Activated naive CD8-positive, alpha-beta T cell treated with anti-CD3 and anti-CD28 coated beads, Interleukin-2, amount 10 ng/mL, durations not matched to agents 7 days and 5 days (primary cell): ENCODE measurements around the gene HMGCL. TPM values are rescaled to one million over a fixed set of nuclear protein-coding genes. Genes with fewer than 3 reads are reported as not detected.

ENCODE experiments used
- ATAC-seq: fragments of 150-1000 bp; cut with Tn5 transposase; one replicate; pipeline ENCODE4 v1.10.0; 2021; ENCODE audit warnings: low read depth, moderate library complexity
- POLR2A ChIA-PET: fragments of 350-600 bp; sonication (Branson Sonifier 250); formaldehyde crosslinking; loops from one replicate; lab custom pipeline; 2021; ENCODE audit warnings: antibody characterized with exemption; lab: Charles Lee
- DNase-seq: peaks from one replicate; pipeline ENCODE4 v3.0.0; 2021
- H3K27ac Mint-ChIP-seq: one replicate; pipeline ENCODE4 v1.8.0; 2022; ENCODE audit warnings: mild to moderate bottlenecking, mixed read lengths
- H3K27me3 Mint-ChIP-seq: one replicate; pipeline ENCODE4 v1.8.0; 2022; ENCODE audit warnings: mild to moderate bottlenecking, moderate library complexity, mixed read lengths
- H3K36me3 Mint-ChIP-seq: one replicate; pipeline ENCODE4 v1.8.0; 2021; ENCODE audit warnings: mild to moderate bottlenecking, mixed read lengths
- H3K4me1 Mint-ChIP-seq: one replicate; pipeline ENCODE4 v1.8.0; 2021; ENCODE audit warnings: mixed read lengths
- H3K4me3 Mint-ChIP-seq: one replicate; pipeline ENCODE4 v1.8.0; 2022; ENCODE audit warnings: mild to moderate bottlenecking, moderate library complexity, mixed read lengths
- H3K9me3 Mint-ChIP-seq: one replicate; pipeline ENCODE4 v1.8.0; 2021; ENCODE audit warnings: mixed read lengths
- total RNA-seq, 2 experiments: library from RNA; stranded (reverse); gene quantifications; one replicate each; pipeline ENCODE4 v1.2.3, GENCODE V29; 2021

The HMGCL gene
- total RNA-seq, 2 experiments from 2014 or later, result 35.4 to 37.2 TPM

DNA sequence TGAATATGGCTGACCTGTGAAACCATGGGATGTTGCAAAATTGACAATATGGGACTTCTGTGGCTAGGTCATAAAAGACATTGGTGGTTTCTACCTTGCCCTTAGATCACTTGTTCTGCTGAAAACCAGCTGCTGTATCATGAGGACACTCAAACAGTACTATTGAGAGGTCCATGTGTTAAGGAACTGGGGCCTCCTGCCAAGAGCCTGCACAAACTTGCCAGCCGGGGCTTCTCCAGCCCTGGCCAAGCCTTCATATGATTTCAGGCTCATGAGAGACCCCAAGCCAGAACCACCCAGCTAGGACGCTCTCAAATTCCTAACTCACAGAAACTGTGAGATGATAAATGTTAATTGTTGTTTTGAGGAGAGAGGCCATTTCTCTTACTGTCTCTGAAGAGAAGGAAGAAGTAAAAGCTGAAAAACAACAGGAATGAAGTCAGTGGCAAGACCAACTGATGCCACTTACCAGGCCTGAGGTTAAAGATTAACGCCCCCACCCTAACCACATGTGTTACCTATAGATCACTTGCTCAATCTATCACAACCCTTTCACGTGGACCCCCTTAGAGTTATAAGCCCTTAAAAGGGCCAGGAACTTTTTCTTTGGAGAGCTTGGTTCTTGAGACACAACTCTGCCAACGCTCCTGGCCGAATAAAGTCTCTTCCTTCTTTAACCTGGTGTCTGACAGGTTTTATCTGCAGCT is 50.9 kb downstream of the HMGCL start:
- Mint-ChIP-seq H3K4me1 (peaks cover 30% of the 10 kb centered on the region), H3K27ac (peak overlapping the region; percentile 6), H3K36me3 (peaks cover 1% of the 10 kb centered on the region), H3K9me3 (no peaks in the 10 kb centered on the region), H3K4me3 (no peak overlapping the region), H3K27me3 (no peaks in the 10 kb centered on the region)
- DNase-seq (no peak), ATAC-seq (no peak)
- POLR2A ChIA-PET, result no interaction called here

- Mint-ChIP-seq H3K4me3 (no peak overlapping the region), H3K27ac (no peak overlapping the region)
Observed at GRCh38 chr1:23772854-23773242, 52.4 kb downstream of the HMGCL start.

DNA sequence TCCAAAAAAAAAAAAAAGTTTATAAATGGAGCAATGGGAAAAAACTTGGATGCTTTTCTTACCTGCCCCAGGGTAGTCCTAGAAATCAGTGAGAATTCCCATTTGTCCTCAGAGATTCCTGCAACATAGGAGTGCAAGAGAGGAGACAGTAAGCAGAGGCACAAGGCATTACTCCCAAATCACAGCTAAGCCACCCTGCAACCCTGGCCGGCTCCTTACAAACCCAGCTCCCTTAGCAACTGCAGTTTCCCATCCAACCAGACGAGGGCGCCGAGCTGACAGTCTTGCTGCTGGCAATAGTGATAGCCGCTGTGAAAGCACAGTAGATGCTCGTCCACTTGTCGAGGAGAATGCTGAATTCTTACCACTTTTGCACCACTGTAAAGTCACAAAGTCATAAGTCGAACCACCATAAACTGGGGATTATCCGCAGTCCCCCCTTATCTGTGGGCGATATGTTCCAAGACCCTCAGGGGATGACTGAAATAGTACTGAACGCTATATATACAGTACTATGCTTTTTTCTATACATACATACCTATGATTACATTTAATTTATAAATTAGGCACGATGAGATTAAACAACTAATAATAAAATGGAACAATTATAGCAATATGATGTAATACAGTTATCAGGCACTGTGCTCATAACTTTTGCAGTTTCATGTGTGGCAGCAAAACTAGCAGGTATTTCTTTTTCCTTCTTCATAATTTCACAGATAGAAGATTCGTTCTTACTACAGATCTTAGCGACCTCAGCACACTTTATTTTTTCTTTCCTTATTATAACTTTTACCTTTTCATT is 53.0 kb downstream of the HMGCL start:
- Mint-ChIP-seq H3K27me3 (no peaks in the 10 kb centered on the region), H3K27ac (no peak overlapping the region), H3K4me3 (no peak overlapping the region)

More at GRCh38 chr1:23772854-23773242, 52.4 kb downstream of the HMGCL start:
- DNase-seq (no peak), ATAC-seq (no peak)
- Mint-ChIP-seq H3K36me3 (peaks cover 4% of the 10 kb centered on the region), H3K27me3 (no peaks in the 10 kb centered on the region), H3K9me3 (no peaks in the 10 kb centered on the region), H3K4me1 (peaks cover 25% of the 10 kb centered on the region)
- POLR2A ChIA-PET, result no interaction called here

GRCh38 chr1:23768733-23769132 is 56.5 kb downstream of the HMGCL start:
- no peak for ATAC-seq
- no peak for DNase-seq
- Mint-ChIP-seq H3K27me3 (no peaks in the 10 kb centered on the region), H3K36me3 (peaks cover 6% of the 10 kb centered on the region), H3K4me3 (no peak overlapping the region), H3K27ac (no peak overlapping the region), H3K4me1 (peaks cover 8% of the 10 kb centered on the region), H3K9me3 (no peaks in the 10 kb centered on the region)
- POLR2A ChIA-PET, result no interaction called here

More for the DNA sequence above, 53.0 kb downstream of the HMGCL start:
- H3K9me3 Mint-ChIP-seq, result no peaks in the 10 kb centered on the region
- peaks cover 4% of the 10 kb centered on the region for H3K36me3 Mint-ChIP-seq
- H3K4me1 Mint-ChIP-seq, result peaks cover 25% of the 10 kb centered on the region
- ATAC-seq (peak; percentile 87), DNase-seq (peak; percentile 87)
- POLR2A ChIA-PET, result interaction anchor here (0.6 to 1.2 kb wide), 4 partner anchors 18 to 729 kb away, joined by 3 to 5 read pairs (median 4); partner anchors contain the start of gene ELOA

DNA sequence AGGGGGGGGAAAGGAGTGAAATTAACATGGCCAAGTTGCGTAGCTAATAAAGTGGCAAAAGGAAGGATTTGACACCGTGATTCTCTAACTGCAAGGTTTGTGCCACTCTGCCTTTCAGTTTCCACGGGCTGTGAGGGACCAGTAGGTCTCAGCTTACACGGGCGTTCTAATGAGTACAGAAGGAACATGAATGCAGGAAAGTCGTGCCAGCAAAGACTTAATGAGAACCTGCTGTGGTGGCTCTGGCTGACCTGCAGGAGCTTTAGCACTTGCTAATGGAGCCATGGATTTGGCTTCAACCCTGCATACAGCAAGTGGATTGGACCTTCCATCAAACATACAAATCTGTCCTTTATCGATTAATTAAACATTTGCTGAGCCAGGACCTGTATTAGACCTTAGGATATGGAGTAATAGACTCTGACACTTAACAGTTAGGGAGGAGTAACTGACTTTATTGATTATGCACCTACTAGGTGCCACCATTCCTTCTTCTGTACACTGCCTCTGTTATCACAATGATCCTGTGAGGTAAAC is 62.1 kb downstream of the HMGCL start:
- Mint-ChIP-seq H3K27ac (no peak overlapping the region), H3K4me3 (no peak overlapping the region), H3K4me1 (peaks cover 3% of the 10 kb centered on the region), H3K27me3 (no peaks in the 10 kb centered on the region), H3K9me3 (no peaks in the 10 kb centered on the region), H3K36me3 (peaks cover 8% of the 10 kb centered on the region)
- POLR2A ChIA-PET, result interaction anchor here (1.6 kb wide), 1 partner anchor 9 kb away, joined by 3 read pairs; no protein-coding TSS in a partner anchor
- ATAC-seq (no peak), DNase-seq (no peak)

DNA sequence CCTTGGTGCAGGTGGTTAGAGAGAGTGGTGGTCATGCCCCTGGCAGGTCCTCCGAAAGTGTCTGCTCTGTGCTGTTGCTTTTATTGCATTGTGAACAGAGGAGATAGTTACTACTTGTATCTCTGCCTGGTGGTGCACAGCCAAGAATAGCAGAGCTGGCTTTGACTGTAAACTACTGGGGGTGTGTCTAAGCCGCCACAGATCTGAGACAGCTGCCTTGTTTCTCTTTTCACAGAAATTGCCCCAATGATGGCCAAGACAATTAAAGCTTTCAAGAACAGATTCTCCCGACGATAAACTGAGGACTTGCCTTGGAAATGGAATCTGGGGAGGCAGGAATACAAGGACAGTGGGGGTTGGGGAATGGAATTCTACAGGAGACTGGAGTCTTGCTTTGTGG is 66.0 kb downstream of the HMGCL start:
- Mint-ChIP-seq H3K27me3 (no peaks in the 10 kb centered on the region), H3K27ac (no peak overlapping the region), H3K36me3 (peaks cover 13% of the 10 kb centered on the region), H3K4me3 (no peak overlapping the region), H3K9me3 (no peaks in the 10 kb centered on the region), H3K4me1 (peaks cover 2% of the 10 kb centered on the region)
- POLR2A ChIA-PET, result no interaction called here
- DNase-seq (no peak), ATAC-seq (no peak)

DNA sequence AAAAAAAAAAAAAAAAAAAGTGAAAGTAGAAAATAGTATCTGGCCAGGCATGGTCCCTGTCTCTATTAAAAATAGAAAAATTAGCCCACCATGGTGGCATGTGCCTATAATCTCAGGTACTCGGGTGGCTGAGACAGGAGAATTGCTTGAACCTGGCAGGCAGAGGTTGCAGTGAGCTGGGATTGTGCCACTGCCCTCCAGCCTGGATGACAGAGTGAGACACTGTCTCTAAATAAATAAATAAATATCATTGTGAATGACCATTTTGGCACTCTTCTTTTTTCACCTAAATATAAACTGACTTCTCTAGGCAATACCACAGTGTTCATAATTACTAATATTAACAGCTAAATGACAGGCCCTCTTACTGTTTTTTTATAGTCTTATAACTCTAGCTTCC is 67.4 kb downstream of the HMGCL start:
- POLR2A ChIA-PET, result interaction anchor here (0.6 to 0.7 kb wide), 4 partner anchors 14 to 200 kb away, joined by 3 to 5 read pairs (median 4); partner anchors contain the start of gene RPL11
- Mint-ChIP-seq H3K36me3 (peaks cover 15% of the 10 kb centered on the region), H3K4me3 (no peak overlapping the region), H3K4me1 (no peaks in the 10 kb centered on the region), H3K27ac (no peak overlapping the region), H3K9me3 (no peaks in the 10 kb centered on the region), H3K27me3 (no peaks in the 10 kb centered on the region)
- ATAC-seq, result no peak
- no peak for DNase-seq

- no peak for ATAC-seq
- Mint-ChIP-seq H3K4me3 (no peak overlapping the region), H3K27ac (no peak overlapping the region), H3K27me3 (no peaks in the 10 kb centered on the region), H3K9me3 (no peaks in the 10 kb centered on the region), H3K36me3 (peaks cover 16% of the 10 kb centered on the region), H3K4me1 (no peaks in the 10 kb centered on the region)
- POLR2A ChIA-PET, result no interaction called here
- DNase-seq, result no peak
Observed at GRCh38 chr1:23756676-23757075, 68.6 kb downstream of the HMGCL start.

- Mint-ChIP-seq H3K36me3 (peaks cover 22% of the 10 kb centered on the region), H3K27me3 (no peaks in the 10 kb centered on the region), H3K4me1 (peaks cover 8% of the 10 kb centered on the region), H3K27ac (no peak overlapping the region), H3K9me3 (no peaks in the 10 kb centered on the region), H3K4me3 (no peak overlapping the region)
- ATAC-seq (no peak), DNase-seq (no peak)
- POLR2A ChIA-PET, result interaction anchor here (1.6 kb wide), 1 partner anchor 25 kb away, joined by 4 read pairs; the partner anchor contains the start of gene PITHD1
Observed at GRCh38 chr1:23752909-23753308, 72.3 kb downstream of the HMGCL start.

Other genes with a start within 250 kb of the HMGCL start
- 1,000 to 10,000 TPM; 1,289 to 1,405 TPM for gene RPL11, start 133.6 kb downstream of the HMGCL start, total RNA-seq
- gene ELOA, start 82.0 kb downstream of the HMGCL start, total RNA-seq, result 10 to 100 TPM; 27.0 to 27.7 TPM
- gene PITHD1, start 47.0 kb downstream of the HMGCL start, total RNA-seq, result 10 to 100 TPM; 64.0 to 64.5 TPM
- gene LYPLA2, start 34.3 kb downstream of the HMGCL start, total RNA-seq, result 10 to 100 TPM; 67.0 to 82.5 TPM
- gene GALE, start 24.7 kb downstream of the HMGCL start, total RNA-seq, result 10 to 100 TPM; 18.6 to 19.4 TPM
- gene FUCA1, start 42.9 kb upstream of the HMGCL start, total RNA-seq, result 10 to 100 TPM; 17.2 to 19.6 TPM
- gene CNR2, start 87.9 kb upstream of the HMGCL start, total RNA-seq, result 1 to 10 TPM; 2.0 TPM
- 100 to 1,000 TPM; 188 to 200 TPM for gene PNRC2, start 134.4 kb upstream of the HMGCL start, total RNA-seq
- gene SRSF10, start 154.9 kb upstream of the HMGCL start, total RNA-seq, result 100 to 1,000 TPM; 202 to 223 TPM